Breast epithelium (tissue), 3 donors: Measurements from ENCODE around the gene SFRP4.

Source experiments
- POLR2A ChIP-seq: fragments of 450-650 bp; IDR thresholded peaks from one replicate; pipeline ENCODE4 v1.6.1; 2016; ENCODE audit warnings: antibody characterized with exemption, mild to moderate bottlenecking, moderate library complexity
- POLR2AphosphoS5 ChIP-seq, 3 donors: sonication (generic); formaldehyde crosslinking; IDR thresholded peaks; one replicate each; pipeline ENCODE4 v1.6.1; 2017; ENCODE audit warnings: antibody characterized with exemption in 3 of 3

DNA sequence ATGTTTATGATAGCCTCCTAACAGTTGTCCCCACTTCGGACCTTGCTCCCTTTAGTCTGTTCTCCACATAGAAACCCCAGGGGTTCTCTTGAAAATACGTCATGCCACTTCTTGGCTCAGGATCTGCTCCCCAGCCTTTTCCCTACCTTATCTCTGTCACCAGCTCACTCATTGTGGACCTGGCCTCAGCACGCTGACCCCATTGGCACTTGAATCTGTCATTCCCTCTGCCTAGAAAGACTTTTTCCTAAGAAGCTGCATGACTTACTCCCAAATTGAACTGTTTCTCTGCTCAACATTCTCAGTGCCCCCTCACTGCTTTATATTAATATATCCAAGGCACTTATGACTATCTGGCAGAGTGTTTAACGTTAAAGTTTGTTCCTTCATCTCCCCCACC lies 12.3 kb upstream of the SFRP4 start:
- no peak for TF ChIP-seq POLR2AphosphoS5 (IDR thresholded peaks at IDR 0.05)
- no peak for TF ChIP-seq POLR2A
